B cell (primary cell): Measurements from ENCODE around the gene NRROS.

Experiments used
- EZH2 ChIP-seq: IDR thresholded peaks from 2 replicates; pipeline ENCODE4 v1.6.1; 2012; ENCODE audit warnings: borderline replicate concordance, low read depth, mild to moderate bottlenecking, moderate library complexity, low read length; ENCODE audit not compliant: insufficient read depth, poor library complexity, severe bottlenecking
- TF ChIP-seq, protein P1 (sequence below): fragments of 200-600 bp; IDR thresholded peaks from one replicate; pipeline ENCODE4 v1.8.0; 2022; ENCODE audit warnings: antibody characterized with exemption, mild to moderate bottlenecking

- TF ChIP-seq, protein P1, sequence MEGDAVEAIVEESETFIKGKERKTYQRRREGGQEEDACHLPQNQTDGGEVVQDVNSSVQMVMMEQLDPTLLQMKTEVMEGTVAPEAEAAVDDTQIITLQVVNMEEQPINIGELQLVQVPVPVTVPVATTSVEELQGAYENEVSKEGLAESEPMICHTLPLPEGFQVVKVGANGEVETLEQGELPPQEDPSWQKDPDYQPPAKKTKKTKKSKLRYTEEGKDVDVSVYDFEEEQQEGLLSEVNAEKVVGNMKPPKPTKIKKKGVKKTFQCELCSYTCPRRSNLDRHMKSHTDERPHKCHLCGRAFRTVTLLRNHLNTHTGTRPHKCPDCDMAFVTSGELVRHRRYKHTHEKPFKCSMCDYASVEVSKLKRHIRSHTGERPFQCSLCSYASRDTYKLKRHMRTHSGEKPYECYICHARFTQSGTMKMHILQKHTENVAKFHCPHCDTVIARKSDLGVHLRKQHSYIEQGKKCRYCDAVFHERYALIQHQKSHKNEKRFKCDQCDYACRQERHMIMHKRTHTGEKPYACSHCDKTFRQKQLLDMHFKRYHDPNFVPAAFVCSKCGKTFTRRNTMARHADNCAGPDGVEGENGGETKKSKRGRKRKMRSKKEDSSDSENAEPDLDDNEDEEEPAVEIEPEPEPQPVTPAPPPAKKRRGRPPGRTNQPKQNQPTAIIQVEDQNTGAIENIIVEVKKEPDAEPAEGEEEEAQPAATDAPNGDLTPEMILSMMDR = no peak
- TF ChIP-seq EZH2 = no peak
Observed at GRCh38 chr3:196600359-196600758, 39.1 kb upstream of the NRROS start.
